Activated naive CD8-positive, alpha-beta T cell (primary cell): ENCODE results near the gene MSH3.
"Not testable (repeated sequence)": the region's sequence is repeated elsewhere in the genome, so short reads cannot be mapped to it uniquely, and the experiment has no call there.

Experiments
- H3K27ac Mint-ChIP-seq: one replicate; pipeline ENCODE4 v1.8.0; 2021; ENCODE audit warnings: mixed read lengths
- H3K27me3 Mint-ChIP-seq: one replicate; pipeline ENCODE4 v1.8.0; 2021; ENCODE audit warnings: mixed read lengths
- H3K36me3 Mint-ChIP-seq: one replicate; pipeline ENCODE4 v1.8.0; 2021; ENCODE audit warnings: mixed read lengths
- H3K4me1 Mint-ChIP-seq: one replicate; pipeline ENCODE4 v1.8.0; 2021; ENCODE audit warnings: low read depth, mixed read lengths
- H3K4me3 Mint-ChIP-seq: one replicate; pipeline ENCODE4 v1.8.0; 2021; ENCODE audit warnings: mild to moderate bottlenecking, mixed read lengths
- H3K9me3 Mint-ChIP-seq: one replicate; pipeline ENCODE4 v1.8.0; 2021; ENCODE audit warnings: low read depth, mixed read lengths

MSH3 gene

DNA sequence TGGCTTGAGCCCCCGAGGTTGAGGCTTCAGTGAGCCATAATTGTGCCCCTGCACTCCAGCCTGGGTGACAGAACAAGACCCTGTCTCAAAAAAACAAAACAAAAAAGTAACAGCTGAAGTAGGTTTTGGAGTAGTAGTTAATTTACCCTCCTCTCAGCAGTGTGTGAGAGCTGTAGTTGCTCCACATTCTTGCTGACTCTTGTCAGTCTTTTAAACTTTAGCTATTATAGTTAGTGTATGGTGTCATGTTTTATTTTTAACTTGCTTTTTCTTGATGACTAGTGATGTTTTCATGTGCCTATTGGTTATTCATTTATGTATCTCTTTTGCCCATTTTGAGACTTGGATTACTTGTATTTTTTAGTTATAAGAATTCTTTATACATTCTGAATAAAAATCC is 53.2 kb downstream of the MSH3 start:
- peaks cover 8% of the 10 kb centered on the region for H3K36me3 Mint-ChIP-seq
- H3K9me3 Mint-ChIP-seq: no peaks in the 10 kb centered on the region
- no peaks in the 10 kb centered on the region for H3K27me3 Mint-ChIP-seq
- no peak overlapping the region for H3K4me3 Mint-ChIP-seq
- H3K4me1 Mint-ChIP-seq: peaks cover 28% of the 10 kb centered on the region
- no peak overlapping the region for H3K27ac Mint-ChIP-seq

DNA sequence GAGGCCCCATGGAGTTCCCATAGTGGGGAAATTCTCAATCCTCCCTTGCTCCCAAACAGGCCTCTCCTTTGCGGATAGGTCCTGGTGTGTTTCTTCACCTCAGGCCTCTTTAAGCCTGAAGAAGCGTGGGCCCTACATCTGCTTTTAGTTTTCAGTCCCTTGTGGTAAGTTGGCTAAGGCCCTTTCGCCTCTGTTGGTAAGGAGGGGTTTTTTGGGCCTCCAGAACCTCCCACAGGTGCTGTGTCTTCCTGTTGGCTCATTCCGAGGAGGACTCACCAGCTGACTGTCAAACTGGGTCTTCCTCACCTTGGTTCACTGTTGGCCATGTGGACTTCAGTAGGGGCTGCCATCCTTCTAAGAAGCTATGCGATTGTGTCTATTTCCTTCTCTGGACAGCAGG is 56.8 kb downstream of the MSH3 start:
- Mint-ChIP-seq H3K9me3 (no peaks in the 10 kb centered on the region), H3K27ac (no peak overlapping the region), H3K36me3 (peaks cover 17% of the 10 kb centered on the region), H3K4me3 (no peak overlapping the region), H3K4me1 (peaks cover 17% of the 10 kb centered on the region), H3K27me3 (no peaks in the 10 kb centered on the region)

DNA sequence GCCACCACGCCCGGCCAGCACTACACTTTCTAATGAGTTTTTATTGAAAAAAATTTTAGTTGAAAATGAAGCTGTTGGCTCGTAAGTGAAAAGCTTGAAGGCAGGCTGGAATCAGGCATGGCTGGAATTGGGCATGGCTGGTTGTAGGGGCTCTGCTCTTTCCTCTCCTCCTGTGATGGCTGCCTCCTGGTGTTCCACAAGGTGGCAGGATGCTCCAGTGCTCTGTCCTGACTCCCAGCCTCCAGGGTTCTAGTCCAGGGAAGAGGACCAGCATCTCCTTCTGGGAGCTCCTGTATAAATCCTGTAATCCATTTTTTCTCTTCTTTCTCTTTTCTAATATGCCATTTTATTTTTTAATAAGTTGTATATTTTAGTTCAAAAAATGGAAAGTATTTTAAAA is 57.5 kb downstream of the MSH3 start:
- Mint-ChIP-seq H3K4me1 (peaks cover 17% of the 10 kb centered on the region), H3K4me3 (no peak overlapping the region), H3K36me3 (peaks cover 19% of the 10 kb centered on the region), H3K9me3 (no peaks in the 10 kb centered on the region), H3K27me3 (no peaks in the 10 kb centered on the region), H3K27ac (no peak overlapping the region)

DNA sequence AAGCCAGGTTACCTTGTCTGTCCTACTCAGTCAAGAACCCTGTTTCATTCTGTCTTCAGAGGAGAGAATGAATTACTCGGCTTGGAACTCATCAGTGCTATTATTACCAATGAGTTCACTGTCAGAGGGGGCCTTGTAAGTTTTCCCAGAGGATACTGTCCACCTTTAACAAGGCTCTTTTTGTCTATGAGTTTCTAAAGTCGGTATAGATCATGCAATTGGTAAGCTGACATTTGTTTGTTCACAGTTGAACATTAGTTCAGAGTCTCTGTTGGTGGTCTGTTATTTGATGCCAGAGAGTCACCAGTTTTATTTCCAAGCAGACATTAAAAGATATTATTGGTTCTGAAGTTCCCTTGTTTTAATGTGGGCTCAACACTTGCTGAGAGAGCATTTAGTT is 58.5 kb downstream of the MSH3 start:
- no peaks in the 10 kb centered on the region for H3K27me3 Mint-ChIP-seq
- H3K9me3 Mint-ChIP-seq: no peaks in the 10 kb centered on the region
- H3K36me3 Mint-ChIP-seq: peaks cover 20% of the 10 kb centered on the region
- H3K4me3 Mint-ChIP-seq: no peak overlapping the region
- H3K27ac Mint-ChIP-seq: no peak overlapping the region
- peaks cover 17% of the 10 kb centered on the region for H3K4me1 Mint-ChIP-seq

DNA sequence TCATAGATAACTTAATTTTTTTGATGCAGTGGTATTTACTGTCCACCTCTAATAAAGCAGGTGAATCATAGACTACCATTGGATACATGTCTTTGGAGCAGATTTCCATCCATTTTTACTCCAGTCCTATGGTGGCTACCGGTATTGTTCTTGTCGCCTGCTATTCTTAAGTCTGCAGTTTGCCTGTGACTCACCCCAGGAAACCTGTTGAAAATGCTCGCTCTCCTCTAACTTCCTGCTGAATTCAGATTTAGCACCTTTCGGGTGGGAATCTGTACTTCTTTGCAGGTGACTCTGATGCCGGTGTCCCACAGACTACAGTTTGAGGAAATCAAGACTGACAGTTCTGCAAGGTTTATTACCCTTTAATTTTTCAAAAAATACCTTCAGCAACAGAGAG is 59.2 kb downstream of the MSH3 start:
- Mint-ChIP-seq H3K9me3 (no peaks in the 10 kb centered on the region), H3K36me3 (peaks cover 24% of the 10 kb centered on the region), H3K4me3 (no peak overlapping the region)

DNA sequence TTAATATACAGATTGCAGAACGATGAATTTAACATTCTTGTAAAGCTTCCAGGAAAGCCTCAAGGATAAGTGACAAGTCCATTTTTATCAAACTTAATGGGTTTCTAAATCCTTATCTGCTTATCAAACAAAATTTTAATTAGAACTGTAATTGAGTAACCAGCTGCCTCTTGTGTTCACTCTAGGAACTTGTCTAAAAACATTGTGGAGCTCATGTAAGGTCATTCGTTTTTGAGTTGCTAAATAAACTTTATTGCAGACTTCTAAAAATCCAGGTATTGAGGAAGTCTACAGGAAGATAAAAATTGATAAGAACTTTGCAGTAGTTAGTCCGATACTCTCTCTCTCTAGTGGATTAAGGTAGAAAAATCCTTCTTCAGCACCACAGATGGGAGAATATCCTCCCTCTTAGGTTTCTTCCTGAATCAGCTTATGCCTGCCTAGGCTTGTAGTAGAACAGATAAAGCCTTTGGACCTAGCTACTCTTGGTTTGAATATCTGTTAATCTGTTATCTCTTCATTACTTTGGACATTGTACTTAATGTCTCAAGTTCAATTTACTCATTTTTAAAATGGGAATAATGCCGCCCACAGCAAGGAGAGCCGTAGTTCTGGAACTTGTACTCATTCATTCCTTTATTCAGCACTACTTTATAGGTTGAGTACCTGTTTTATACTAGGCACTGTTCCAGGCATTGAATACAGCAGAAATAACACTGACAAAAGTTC is 60.3 kb downstream of the MSH3 start:
- H3K36me3 Mint-ChIP-seq: peaks cover 26% of the 10 kb centered on the region
- H3K4me3 Mint-ChIP-seq: no peak overlapping the region
- H3K4me1 Mint-ChIP-seq: peaks cover 15% of the 10 kb centered on the region
- no peaks in the 10 kb centered on the region for H3K27me3 Mint-ChIP-seq
- H3K9me3 Mint-ChIP-seq: no peaks in the 10 kb centered on the region
- no peak overlapping the region for H3K27ac Mint-ChIP-seq

More for the DNA sequence above, 59.2 kb downstream of the MSH3 start:
- Mint-ChIP-seq H3K4me1 (peaks cover 17% of the 10 kb centered on the region), H3K27ac (no peak overlapping the region), H3K27me3 (no peaks in the 10 kb centered on the region)

DNA sequence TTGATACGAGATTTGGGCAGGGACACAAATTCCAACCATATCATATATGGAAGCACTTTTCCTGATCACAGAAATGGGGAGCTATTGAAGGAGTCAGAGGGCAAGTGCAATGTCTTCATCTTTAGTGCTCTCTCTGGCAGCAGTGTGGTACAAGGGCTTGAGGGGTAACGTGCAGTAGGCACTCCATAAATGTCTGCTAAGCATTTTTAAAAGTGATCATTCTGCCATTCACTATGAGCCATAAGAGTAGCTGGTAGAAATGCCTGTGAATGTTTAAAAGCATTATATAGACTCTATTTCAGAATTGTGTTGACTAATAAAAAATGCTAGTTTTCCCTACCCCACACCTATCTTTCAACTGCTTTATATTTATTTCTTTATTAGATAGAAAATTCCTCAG is 61.4 kb downstream of the MSH3 start:
- H3K4me1 Mint-ChIP-seq: peaks cover 13% of the 10 kb centered on the region
- H3K27ac Mint-ChIP-seq: no peak overlapping the region
- no peaks in the 10 kb centered on the region for H3K27me3 Mint-ChIP-seq
- H3K9me3 Mint-ChIP-seq: peaks cover 5% of the 10 kb centered on the region
- H3K36me3 Mint-ChIP-seq: peaks cover 35% of the 10 kb centered on the region
- no peak overlapping the region for H3K4me3 Mint-ChIP-seq

DNA sequence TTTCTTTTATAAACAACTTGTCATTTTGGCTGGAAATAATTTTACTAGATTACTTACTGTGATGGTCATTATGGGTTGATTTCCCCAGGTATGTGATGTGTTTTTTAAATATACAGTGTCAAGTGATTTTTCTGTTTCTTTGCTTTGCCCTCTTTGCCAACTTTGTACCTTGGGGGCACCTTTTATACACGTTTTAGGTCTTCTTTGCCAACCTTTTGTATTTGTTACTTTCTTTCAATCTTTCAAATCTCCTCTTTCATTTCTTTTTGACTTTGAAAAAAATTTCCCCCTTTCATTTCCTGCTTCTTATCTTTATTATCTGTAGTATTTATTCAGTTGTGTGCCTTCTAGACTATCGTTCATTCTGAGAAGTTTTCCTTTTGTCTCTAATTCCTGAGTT is 65.7 kb downstream of the MSH3 start:
- Mint-ChIP-seq H3K9me3 (peaks cover 5% of the 10 kb centered on the region), H3K27ac (no peak overlapping the region), H3K4me1 (peaks cover 6% of the 10 kb centered on the region), H3K36me3 (peaks cover 33% of the 10 kb centered on the region), H3K27me3 (no peaks in the 10 kb centered on the region), H3K4me3 (no peak overlapping the region)

DNA sequence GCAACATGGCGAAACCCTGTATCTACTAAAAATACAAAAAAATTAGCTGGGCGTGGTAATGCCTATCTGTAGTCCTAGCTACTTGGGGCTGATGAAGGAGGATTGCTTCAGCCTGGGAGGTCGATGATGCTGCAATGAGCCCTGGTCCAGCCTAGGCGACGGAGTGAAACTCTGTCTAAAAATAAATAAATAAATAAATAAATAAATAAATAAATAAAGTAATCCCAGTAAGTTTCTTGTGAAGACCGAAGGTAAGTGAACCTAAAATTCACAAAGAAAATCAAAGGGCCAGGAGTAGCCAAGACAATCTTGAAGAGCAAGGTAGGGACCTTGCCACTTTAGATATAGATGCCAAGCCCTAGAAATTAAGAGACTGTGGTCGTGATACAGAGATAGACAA is 68.5 kb downstream of the MSH3 start:
- Mint-ChIP-seq H3K27me3 (no peaks in the 10 kb centered on the region), H3K4me1 (peaks cover 6% of the 10 kb centered on the region), H3K36me3 (peaks cover 44% of the 10 kb centered on the region), H3K4me3 (no peak overlapping the region), H3K27ac (no peak overlapping the region), H3K9me3 (peaks cover 5% of the 10 kb centered on the region)

DNA sequence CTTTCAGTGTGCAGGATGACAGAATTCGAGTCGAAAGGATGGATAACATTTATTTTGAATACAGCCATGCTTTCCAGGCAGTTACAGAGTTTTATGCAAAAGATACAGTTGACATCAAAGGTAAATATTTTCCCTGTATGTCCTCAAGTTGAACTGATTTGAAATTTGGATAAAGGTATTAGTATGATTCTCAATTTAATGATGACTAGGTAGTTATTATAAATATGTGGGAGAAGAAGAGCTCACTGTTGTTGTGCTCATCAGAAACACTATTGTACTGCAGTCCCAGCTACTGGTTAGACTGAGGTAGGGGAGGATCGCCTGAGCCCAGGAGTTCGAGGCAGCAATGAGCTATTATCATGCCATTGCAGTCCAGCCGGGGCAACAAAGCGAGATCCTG is 71.0 kb downstream of the MSH3 start:
- H3K4me3 Mint-ChIP-seq: no peak overlapping the region
- peaks cover under 1% of the 10 kb centered on the region for H3K9me3 Mint-ChIP-seq
- no peaks in the 10 kb centered on the region for H3K27me3 Mint-ChIP-seq
- no peak overlapping the region for H3K27ac Mint-ChIP-seq
- peaks cover 37% of the 10 kb centered on the region for H3K36me3 Mint-ChIP-seq
- H3K4me1 Mint-ChIP-seq: no peaks in the 10 kb centered on the region

DNA sequence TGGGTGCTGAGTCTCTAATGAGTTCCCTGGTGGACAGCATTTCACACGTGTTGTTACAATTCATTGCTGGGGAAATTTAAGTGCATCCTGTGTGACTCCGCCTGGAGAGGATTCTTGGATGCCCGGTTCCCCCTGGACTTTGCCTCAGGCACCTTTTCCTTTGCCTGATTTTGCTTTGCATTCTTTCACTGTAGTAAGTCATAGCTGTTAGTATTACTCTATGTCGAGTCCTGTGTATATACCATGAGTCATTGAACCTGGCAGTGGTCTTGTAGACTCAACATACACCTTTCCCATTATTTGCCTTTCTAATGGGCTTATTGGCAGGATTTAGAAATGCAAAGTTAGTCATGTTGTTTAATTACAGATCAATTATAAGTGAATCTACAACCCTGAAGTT is 82.3 kb downstream of the MSH3 start:
- no peaks in the 10 kb centered on the region for H3K27me3 Mint-ChIP-seq
- peaks cover 26% of the 10 kb centered on the region for H3K36me3 Mint-ChIP-seq
- peaks cover 14% of the 10 kb centered on the region for H3K4me1 Mint-ChIP-seq
- no peaks in the 10 kb centered on the region for H3K9me3 Mint-ChIP-seq
- H3K4me3 Mint-ChIP-seq: no peak overlapping the region
- no peak overlapping the region for H3K27ac Mint-ChIP-seq

DNA sequence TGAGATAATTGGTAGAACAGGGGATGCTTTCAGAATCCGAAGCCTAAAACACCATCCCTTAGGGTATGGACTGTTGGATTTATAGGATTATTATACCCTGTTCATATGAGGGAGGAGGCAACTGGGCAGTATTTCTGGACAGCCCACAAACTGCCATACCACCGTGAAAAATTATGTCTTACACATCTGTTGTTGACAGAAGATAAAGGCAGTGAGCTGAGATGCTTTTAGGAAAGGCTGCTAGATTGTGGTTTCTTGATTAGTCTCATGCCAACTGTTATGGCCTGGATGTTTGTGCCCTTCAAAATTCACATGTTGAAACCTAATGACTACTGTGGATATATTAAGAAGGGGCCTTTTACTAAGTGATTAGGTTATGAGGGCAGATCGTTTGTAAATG is 84.0 kb downstream of the MSH3 start:
- no peaks in the 10 kb centered on the region for H3K27me3 Mint-ChIP-seq
- H3K27ac Mint-ChIP-seq: no peak overlapping the region
- H3K9me3 Mint-ChIP-seq: no peaks in the 10 kb centered on the region
- peaks cover 14% of the 10 kb centered on the region for H3K4me1 Mint-ChIP-seq
- H3K4me3 Mint-ChIP-seq: no peak overlapping the region
- H3K36me3 Mint-ChIP-seq: peaks cover 27% of the 10 kb centered on the region

DNA sequence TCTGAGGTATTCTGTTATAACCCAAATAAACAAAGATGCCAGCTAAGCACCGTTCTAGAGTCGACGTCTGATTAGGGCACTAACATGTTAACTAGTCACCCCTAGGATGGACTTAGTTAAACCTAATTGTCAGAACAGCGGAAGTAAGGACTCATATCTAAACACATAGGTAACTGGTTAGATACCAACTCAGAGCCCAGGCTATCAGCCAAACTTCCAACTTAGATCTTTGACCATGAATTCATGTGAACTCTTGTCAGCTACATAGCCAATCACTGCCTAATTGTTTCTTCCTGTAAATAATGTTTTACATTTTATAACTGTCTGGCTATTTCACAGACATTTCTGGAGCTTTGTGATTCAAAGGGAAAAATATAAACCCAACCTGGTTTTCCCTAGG is 84.6 kb downstream of the MSH3 start:
- H3K27me3 Mint-ChIP-seq: no peaks in the 10 kb centered on the region
- H3K9me3 Mint-ChIP-seq: no peaks in the 10 kb centered on the region
- peaks cover 14% of the 10 kb centered on the region for H3K4me1 Mint-ChIP-seq
- no peak overlapping the region for H3K27ac Mint-ChIP-seq
- peaks cover 29% of the 10 kb centered on the region for H3K36me3 Mint-ChIP-seq
- H3K4me3 Mint-ChIP-seq: no peak overlapping the region

DNA sequence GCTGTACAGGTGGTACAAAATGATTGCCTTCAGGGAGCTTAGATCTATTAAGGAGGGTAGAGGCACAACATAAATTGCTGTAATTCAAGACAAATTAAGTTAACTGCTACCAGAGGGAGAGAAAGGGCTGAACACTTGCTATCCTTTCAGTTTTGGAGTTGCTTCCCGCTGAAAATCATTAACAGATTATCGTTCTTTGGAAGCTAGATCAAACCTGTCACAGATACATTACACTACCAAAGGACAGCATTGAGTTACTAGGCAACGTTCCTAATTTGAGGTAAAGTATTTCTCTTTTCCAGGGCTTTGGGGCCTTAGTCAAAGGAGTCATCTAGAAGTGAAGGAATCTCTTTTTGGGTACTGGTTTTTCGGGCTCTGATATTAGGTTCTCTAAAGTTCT is 85.0 kb downstream of the MSH3 start:
- Mint-ChIP-seq H3K36me3 (peaks cover 32% of the 10 kb centered on the region), H3K27me3 (no peaks in the 10 kb centered on the region), H3K9me3 (no peaks in the 10 kb centered on the region), H3K27ac (no peak overlapping the region), H3K4me3 (no peak overlapping the region), H3K4me1 (peaks cover 14% of the 10 kb centered on the region)

DNA sequence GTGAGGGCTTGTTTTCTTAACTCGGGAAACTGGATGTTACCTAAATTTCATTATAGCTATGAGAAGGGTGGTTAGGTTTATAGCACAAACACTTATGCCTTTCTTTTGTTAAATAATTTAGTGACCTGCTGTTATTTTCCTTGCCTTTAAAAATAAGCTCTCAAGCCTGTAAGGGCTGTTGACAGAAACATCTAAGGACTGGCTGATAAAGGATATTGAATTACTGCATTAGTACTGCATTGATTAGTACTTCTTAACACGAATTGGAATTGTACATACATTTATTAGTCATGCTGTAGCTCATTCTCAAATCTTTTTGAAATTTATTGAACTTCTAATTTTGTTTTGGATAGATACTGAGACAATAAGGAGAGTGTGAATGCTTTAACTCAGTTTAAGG is 85.4 kb downstream of the MSH3 start:
- H3K27ac Mint-ChIP-seq: no peak overlapping the region
- H3K4me3 Mint-ChIP-seq: no peak overlapping the region
- no peaks in the 10 kb centered on the region for H3K9me3 Mint-ChIP-seq
- H3K4me1 Mint-ChIP-seq: peaks cover 14% of the 10 kb centered on the region
- no peaks in the 10 kb centered on the region for H3K27me3 Mint-ChIP-seq
- H3K36me3 Mint-ChIP-seq: peaks cover 34% of the 10 kb centered on the region

DNA sequence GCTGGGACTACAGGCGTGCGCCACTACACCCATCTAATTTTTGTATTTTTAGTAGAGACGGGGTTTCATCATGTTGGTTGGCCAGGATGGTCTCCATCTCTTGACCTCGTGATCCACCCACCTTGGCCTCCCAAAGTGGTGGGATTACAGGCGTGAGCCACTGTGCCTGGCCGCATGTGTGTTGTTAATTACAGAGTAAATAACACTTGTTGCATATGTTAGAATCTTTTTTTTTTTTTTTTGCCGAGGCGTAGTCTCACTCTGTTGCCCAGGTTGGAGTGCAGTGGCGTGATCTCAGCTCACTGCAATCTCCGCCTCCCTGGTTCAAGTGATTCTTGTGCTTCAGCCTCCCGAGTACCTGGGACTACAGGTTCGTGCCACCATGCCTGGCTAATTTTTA is 86.0 kb downstream of the MSH3 start:
- H3K9me3 Mint-ChIP-seq, H3K27me3 Mint-ChIP-seq, H3K4me3 Mint-ChIP-seq: not testable (repeated sequence)
- peak overlapping the region; percentile 54 for H3K27ac Mint-ChIP-seq
- H3K4me1 Mint-ChIP-seq: peaks cover 14% of the 10 kb centered on the region
- peaks cover 35% of the 10 kb centered on the region for H3K36me3 Mint-ChIP-seq
